HL-60 (cell line): ENCODE data around the gene CCDC77.

Experiments
- DNase-seq, 2 experiments: peaks; one replicate each; pipeline ENCODE4 v3.0.0-alpha.2; 2010 to 2020; ENCODE audit warnings: low read depth in 1 of 2, low spot score in 1 of 2
- H3K27ac ChIP-seq: fragments of 250-450 bp; sonication (Bioruptor Pico); replicated peaks from 2 replicates; pipeline ENCODE4 v1.5.1; 2020; ENCODE audit warnings: mild to moderate bottlenecking, moderate library complexity
- H3K27me3 ChIP-seq: fragments of 250-450 bp; sonication (Bioruptor Pico); 2 replicates; pipeline ENCODE4 v1.5.1; 2021; ENCODE audit warnings: mild to moderate bottlenecking, moderate library complexity; ENCODE audit not compliant: insufficient read depth, poor library complexity, severe bottlenecking
- H3K4me3 ChIP-seq: replicated peaks from 2 replicates; pipeline ENCODE4 v1.5.1; 2011; ENCODE audit warnings: mild to moderate bottlenecking, control low read depth, low read length; ENCODE audit not compliant: insufficient read depth
- CTCF ChIP-seq: IDR thresholded peaks from one replicate; pipeline ENCODE4 v1.5.1; 2011; ENCODE audit warnings: low read length, control low read depth, inconsistent platforms; ENCODE audit not compliant: insufficient read depth
- GABPA ChIP-seq: IDR thresholded peaks from 2 replicates; pipeline ENCODE4 v1.6.1; 2012; ENCODE audit warnings: low read depth
- POLR2AphosphoS5 ChIP-seq: IDR thresholded peaks from 2 replicates; pipeline ENCODE4 v1.6.1; 2012; ENCODE audit warnings: low read depth
- REST ChIP-seq: IDR thresholded peaks from 2 replicates; pipeline ENCODE4 v1.6.1; 2012; ENCODE audit warnings: low read depth; ENCODE audit not compliant: insufficient replicate concordance
- SPI1 ChIP-seq: IDR thresholded peaks from 2 replicates; pipeline ENCODE4 v1.6.1; 2012; ENCODE audit warnings: low read depth, mild to moderate bottlenecking, borderline replicate concordance

Gene CCDC77

GRCh38 chr12:454833-455232 is 53.4 kb downstream of the CCDC77 start:
- H3K4me3 ChIP-seq, result no peak overlapping the region
- no peak overlapping the region for H3K27ac ChIP-seq
- DNase-seq, result no peak
- TF ChIP-seq CTCF, result no peak
- no peak for TF ChIP-seq REST
- TF ChIP-seq GABPA, result no peak
- no peak for TF ChIP-seq POLR2AphosphoS5
- TF ChIP-seq SPI1, result no peak
- peaks cover 15% of the 10 kb centered on the region for H3K27me3 ChIP-seq

GRCh38 chr12:455821-456220 is 54.4 kb downstream of the CCDC77 start:
- H3K27ac ChIP-seq, result no peak overlapping the region
- H3K4me3 ChIP-seq, result no peak overlapping the region
- peaks cover 21% of the 10 kb centered on the region for H3K27me3 ChIP-seq
- TF ChIP-seq GABPA, result no peak
- no peak for TF ChIP-seq POLR2AphosphoS5
- no peak for TF ChIP-seq REST
- TF ChIP-seq CTCF, result no peak
- no peak for TF ChIP-seq SPI1
- no peak for DNase-seq

- no peak for TF ChIP-seq GABPA
- no peak for TF ChIP-seq SPI1
- TF ChIP-seq REST, result no peak
- no peak for TF ChIP-seq CTCF
- TF ChIP-seq POLR2AphosphoS5, result no peak
- H3K27me3 ChIP-seq, result peaks cover 33% of the 10 kb centered on the region
- DNase-seq, result no peak
These were observed 56.2 kb downstream of the CCDC77 start for GRCh38 chr12:457676-458075.

More at GRCh38 chr12:457676-458075, 56.2 kb downstream of the CCDC77 start:
- Histone ChIP-seq H3K27ac (no peak overlapping the region), H3K4me3 (no peak overlapping the region)
